NCI-H1105 treated with DMSO at 0.1 percent for 48 hours (cell line): ENCODE measurements around the gene MYO1D.
A peak's percentile ranks its signal among the peaks of the same experiment; 100 is the strongest.

Source experiments
- DNase-seq: peaks from one replicate; lab custom pipeline; 2025; lab: John Stamatoyannopoulos, UW

Gene MYO1D

GRCh38 chr17:32815460-32815859 lies 61.5 kb downstream of the MYO1D start:
- DNase-seq: no peak

GRCh38 chr17:32814836-32815235 lies 62.1 kb downstream of the MYO1D start:
- DNase-seq: no peak

- DNase-seq: no peak
Measured at GRCh38 chr17:32813021-32813420, 63.9 kb downstream of the MYO1D start.

- no peak for DNase-seq
Measured at GRCh38 chr17:32810690-32811089, 66.2 kb downstream of the MYO1D start.

GRCh38 chr17:32807577-32807976 lies 69.3 kb downstream of the MYO1D start:
- no peak for DNase-seq

- DNase-seq: no peak
Measured at GRCh38 chr17:32806646-32807045, 70.3 kb downstream of the MYO1D start.

- no peak for DNase-seq
Measured at GRCh38 chr17:32805029-32805976, 71.6 kb downstream of the MYO1D start.

- no peak for DNase-seq
Measured at GRCh38 chr17:32803544-32803943, 73.4 kb downstream of the MYO1D start.

- no peak for DNase-seq
Measured at GRCh38 chr17:32802306-32802705, 74.6 kb downstream of the MYO1D start.

- no peak for DNase-seq
Measured at GRCh38 chr17:32801641-32802040, 75.3 kb downstream of the MYO1D start.

- DNase-seq: no peak
Measured at GRCh38 chr17:32801193-32801592, 75.7 kb downstream of the MYO1D start.

- no peak for DNase-seq
Measured at GRCh38 chr17:32798938-32799337, 78.0 kb downstream of the MYO1D start.

- no peak for DNase-seq
Measured at GRCh38 chr17:32795339-32795979, 81.5 kb downstream of the MYO1D start.

GRCh38 chr17:32794533-32795246 lies 82.2 kb downstream of the MYO1D start:
- no peak for DNase-seq

- DNase-seq: no peak
Measured at GRCh38 chr17:32793841-32794240, 83.1 kb downstream of the MYO1D start.

- DNase-seq: no peak
Measured at GRCh38 chr17:32792207-32792606, 84.7 kb downstream of the MYO1D start.

- DNase-seq: no peak
Measured at GRCh38 chr17:32786169-32786568, 90.8 kb downstream of the MYO1D start.

GRCh38 chr17:32784113-32784512 lies 92.8 kb downstream of the MYO1D start:
- DNase-seq: no peak

- DNase-seq: peak; percentile 67
Measured at GRCh38 chr17:32783602-32784001, 93.3 kb downstream of the MYO1D start.

GRCh38 chr17:32780721-32781120 lies 96.2 kb downstream of the MYO1D start:
- no peak for DNase-seq

GRCh38 chr17:32777922-32778321 lies 99.0 kb downstream of the MYO1D start:
- no peak for DNase-seq

- DNase-seq: no peak
Measured at GRCh38 chr17:32777436-32777835, 99.5 kb downstream of the MYO1D start.

- no peak for DNase-seq
Measured at GRCh38 chr17:32774695-32775084, 102.2 kb downstream of the MYO1D start.
